Activated naive CD8-positive, alpha-beta T cell treated with anti-CD3 and anti-CD28 coated beads for 36 hours (primary cell): Measurements from ENCODE around the gene CYGB. TPM values are rescaled to one million over a fixed set of nuclear protein-coding genes. Genes with fewer than 3 reads are reported as not detected.
"Not testable (repeated sequence)": the region's sequence is repeated elsewhere in the genome, so short reads cannot be mapped to it uniquely, and the experiment has no call there.

ENCODE experiments used
- DNase-seq: peaks from one replicate; pipeline ENCODE4 v3.0.0; 2021
- H3K27ac Mint-ChIP-seq: one replicate; pipeline ENCODE4 v1.8.0; 2022; ENCODE audit warnings: mild to moderate bottlenecking, moderate library complexity, mixed read lengths
- H3K27me3 Mint-ChIP-seq: one replicate; pipeline ENCODE4 v1.8.0; 2022; ENCODE audit warnings: mild to moderate bottlenecking, mixed read lengths
- H3K36me3 Mint-ChIP-seq: one replicate; pipeline ENCODE4 v1.8.0; 2021; ENCODE audit warnings: mild to moderate bottlenecking, mixed read lengths
- H3K4me1 Mint-ChIP-seq: one replicate; pipeline ENCODE4 v1.8.0; 2021; ENCODE audit warnings: mixed read lengths
- H3K4me3 Mint-ChIP-seq: one replicate; pipeline ENCODE4 v1.8.0; 2022; ENCODE audit warnings: mild to moderate bottlenecking, moderate library complexity, mixed read lengths
- H3K9me3 Mint-ChIP-seq: one replicate; pipeline ENCODE4 v1.8.0; 2022; ENCODE audit warnings: mixed read lengths
- total RNA-seq, 2 experiments: library from RNA; stranded (reverse); gene quantifications; one replicate each; pipeline ENCODE4 v1.2.3, GENCODE V29; 2021

Gene CYGB
- total RNA-seq, 2 experiments from 2014 or later = 0.33 to 0.62 TPM

DNA sequence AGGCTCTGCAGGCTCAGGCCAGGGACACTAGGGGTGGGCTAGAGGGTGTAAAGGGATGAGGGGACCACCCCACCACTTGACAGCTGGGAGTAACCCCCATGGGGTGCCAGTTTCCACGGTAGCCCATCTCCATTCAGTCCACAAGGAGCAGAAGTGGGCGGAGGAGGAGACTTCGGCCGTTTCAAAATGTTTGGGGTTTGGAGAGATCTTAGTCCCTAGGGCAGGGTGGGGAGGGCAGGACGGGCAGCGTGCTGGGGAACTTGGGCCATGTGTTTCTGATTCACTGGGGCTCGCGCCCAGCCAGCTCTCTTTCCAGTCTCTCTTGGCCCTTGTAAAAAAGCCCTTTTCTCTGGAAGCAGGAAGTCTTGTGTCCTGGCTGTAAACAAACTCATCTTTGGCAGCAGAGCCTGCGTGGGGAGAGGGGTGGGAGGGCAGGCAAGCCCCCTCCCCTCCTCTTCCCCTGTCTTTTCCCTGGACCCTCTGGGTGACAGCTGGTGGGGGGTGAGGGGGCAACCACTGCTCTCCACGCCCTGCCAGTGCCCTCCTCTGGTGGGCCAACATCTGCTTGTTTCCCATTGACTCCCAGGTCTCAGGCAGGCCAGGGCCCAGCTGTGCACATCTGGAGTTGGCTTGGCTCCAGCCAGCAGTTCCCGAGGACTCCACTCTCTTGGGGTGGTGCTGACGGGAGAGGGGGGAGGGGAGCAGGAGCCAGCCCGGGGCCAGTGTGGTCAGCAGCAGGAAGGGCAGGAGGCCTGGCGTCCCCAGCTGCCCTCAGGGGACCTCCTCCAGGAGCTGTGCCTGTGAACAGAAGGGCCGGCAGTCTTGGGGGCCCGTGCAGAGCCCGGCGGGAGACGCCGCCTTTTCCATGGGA is 8.1 kb downstream of the CYGB start:
- DNase-seq = no peak
- Mint-ChIP-seq H3K27me3 (no peaks in the 10 kb centered on the region), H3K4me3 (no peak overlapping the region), H3K27ac (no peak overlapping the region), H3K36me3 (no peaks in the 10 kb centered on the region), H3K4me1 (peaks cover 25% of the 10 kb centered on the region), H3K9me3 (no peaks in the 10 kb centered on the region)

DNA sequence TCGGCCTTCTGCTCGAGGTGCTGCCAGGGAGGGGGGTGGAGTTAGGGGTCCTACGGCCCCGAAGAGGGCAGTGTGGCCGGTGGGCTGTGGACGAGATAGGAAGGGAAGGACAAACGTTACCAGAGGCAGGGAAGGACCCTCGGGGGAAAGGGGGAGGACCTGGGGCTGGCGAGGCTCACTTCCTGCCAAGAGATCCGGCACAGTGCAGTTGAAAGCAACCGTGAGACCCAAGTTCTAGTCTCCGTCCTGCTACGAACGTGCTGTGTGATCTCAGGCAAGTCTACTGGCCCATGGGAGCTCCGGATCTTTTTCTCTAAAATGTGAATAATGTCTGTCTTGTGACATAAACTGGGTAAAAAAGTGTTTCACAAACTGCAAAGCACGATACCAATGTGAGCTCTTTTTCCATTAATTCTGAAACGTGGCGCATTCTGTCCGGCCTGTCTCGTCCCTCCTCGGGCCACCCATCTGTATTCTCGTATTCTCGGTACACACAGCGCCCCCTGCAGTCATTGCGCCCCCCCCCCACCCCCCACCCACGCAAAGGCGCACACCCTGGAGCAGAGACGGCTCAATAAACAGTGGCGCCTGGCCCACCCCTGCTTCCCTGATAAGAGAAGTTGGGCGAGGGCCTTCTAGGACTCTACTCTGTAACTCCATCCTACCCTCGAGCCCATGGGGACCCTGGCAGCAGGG is 8.8 kb downstream of the CYGB start:
- DNase-seq = no peak
- peak overlapping the region; percentile 63 for H3K4me3 Mint-ChIP-seq
- H3K27ac Mint-ChIP-seq = peak overlapping the region; percentile 64

DNA sequence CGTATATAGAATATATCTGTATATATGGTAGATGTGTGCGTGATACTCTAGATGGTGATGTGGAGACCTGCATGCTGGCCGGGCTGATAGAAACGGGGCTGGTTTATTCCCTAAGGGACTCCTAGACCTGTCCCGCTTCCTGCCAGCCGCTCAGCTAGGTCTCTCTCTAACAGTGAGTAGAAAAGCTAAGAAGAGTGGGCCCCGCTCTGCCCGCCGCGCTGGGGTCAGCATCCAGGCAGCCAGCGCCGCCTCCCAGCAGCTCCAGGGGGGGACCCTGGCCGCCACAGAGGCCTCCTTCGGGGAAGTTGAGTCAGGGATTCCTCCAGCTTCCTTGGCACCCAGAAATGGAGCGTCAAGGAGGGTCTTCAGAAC is 9.4 kb downstream of the CYGB start:
- peak overlapping the region; percentile 63 for H3K4me3 Mint-ChIP-seq
- no peaks in the 10 kb centered on the region for H3K9me3 Mint-ChIP-seq
- no peak for DNase-seq
- peak overlapping the region; percentile 72 for H3K27ac Mint-ChIP-seq
- H3K27me3 Mint-ChIP-seq = no peaks in the 10 kb centered on the region
- no peaks in the 10 kb centered on the region for H3K36me3 Mint-ChIP-seq
- H3K4me1 Mint-ChIP-seq = peaks cover 26% of the 10 kb centered on the region

More for the DNA sequence above, 8.8 kb downstream of the CYGB start:
- H3K4me1 Mint-ChIP-seq = peaks cover 25% of the 10 kb centered on the region
- H3K27me3 Mint-ChIP-seq = no peaks in the 10 kb centered on the region
- no peaks in the 10 kb centered on the region for H3K36me3 Mint-ChIP-seq
- no peaks in the 10 kb centered on the region for H3K9me3 Mint-ChIP-seq

DNA sequence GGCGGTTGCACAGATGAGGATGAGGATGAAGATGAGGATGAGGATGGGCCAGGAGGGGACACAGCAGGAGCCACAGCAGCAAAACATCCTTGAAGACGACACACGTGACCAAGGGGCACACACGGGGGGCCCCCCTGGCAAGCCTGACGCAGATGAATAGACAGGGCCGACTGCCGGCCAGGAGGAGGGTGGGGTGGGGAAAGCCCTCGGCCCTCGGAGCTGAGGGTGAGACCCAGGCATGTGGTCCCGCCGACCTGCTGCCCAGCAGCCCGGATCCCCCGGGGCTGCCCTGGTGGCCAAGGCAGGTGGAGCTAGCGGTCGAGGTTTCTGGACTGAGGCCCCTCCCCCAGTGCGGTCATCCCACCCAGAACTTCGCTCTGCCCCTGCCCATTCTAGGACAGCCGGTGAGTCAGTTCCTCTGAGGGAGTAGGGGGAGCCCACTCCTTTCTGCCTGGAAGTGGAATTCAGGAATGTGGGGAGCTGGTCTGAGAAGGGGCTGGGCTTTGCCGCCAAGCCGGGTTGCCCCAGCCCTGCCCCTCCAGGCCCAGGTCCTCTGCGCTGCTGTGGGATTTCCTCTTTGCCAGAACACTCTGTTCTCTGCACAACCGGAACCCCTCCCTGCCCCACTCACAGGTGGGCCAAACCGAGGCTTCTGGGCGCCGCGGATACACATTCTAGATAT is 9.9 kb downstream of the CYGB start:
- no peaks in the 10 kb centered on the region for H3K36me3 Mint-ChIP-seq
- H3K27ac Mint-ChIP-seq = peak overlapping the region; percentile 2
- no peaks in the 10 kb centered on the region for H3K9me3 Mint-ChIP-seq
- DNase-seq = peak; percentile 46
- H3K4me1 Mint-ChIP-seq = peaks cover 27% of the 10 kb centered on the region
- peak overlapping the region; percentile 57 for H3K4me3 Mint-ChIP-seq
- no peaks in the 10 kb centered on the region for H3K27me3 Mint-ChIP-seq

DNA sequence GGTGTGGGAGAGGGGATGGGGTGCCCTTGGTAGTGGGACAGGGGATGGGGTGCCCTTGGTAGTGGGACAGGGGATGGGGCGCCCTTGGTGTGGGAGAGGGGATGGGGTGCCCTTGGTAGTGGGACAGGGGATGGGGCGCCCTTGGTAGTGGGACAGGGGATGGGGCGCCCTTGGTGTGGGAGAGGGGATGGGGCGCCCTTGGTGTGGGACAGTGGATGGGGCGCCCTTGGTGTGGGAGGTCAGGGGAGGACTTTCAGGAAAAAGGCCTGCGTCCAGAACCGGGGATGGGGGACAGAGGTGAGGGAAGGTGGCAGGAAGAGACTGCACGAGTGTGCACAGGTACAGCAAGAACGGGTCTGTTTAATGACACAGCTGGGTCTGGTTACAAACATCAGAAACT is 10.5 kb downstream of the CYGB start:
- Mint-ChIP-seq H3K4me3 (peak overlapping the region; percentile 0), H3K27ac (peak overlapping the region; percentile 2), H3K4me1 (peaks cover 27% of the 10 kb centered on the region)
- DNase-seq, H3K36me3 Mint-ChIP-seq, H3K27me3 Mint-ChIP-seq, H3K9me3 Mint-ChIP-seq: not testable (repeated sequence)

DNA sequence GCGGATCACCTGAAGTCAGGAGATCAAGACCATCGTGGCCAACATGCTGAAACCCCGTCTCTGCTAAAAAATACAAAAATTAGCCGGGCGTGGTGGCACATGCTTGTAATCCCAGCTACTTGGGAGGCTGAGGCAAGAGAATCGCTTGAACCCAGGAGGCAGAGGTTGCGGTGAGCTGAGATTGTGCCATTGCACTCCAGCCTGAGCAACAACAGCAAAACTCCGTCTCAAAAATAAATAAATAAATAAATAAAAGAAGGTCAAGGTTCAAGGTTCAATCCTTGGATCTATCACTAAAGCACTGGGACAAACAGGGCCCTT is 12.0 kb downstream of the CYGB start:
- H3K27me3 Mint-ChIP-seq, H3K9me3 Mint-ChIP-seq, DNase-seq, H3K4me3 Mint-ChIP-seq, H3K36me3 Mint-ChIP-seq, H3K27ac Mint-ChIP-seq: not testable (repeated sequence)
- H3K4me1 Mint-ChIP-seq = peaks cover 23% of the 10 kb centered on the region

DNA sequence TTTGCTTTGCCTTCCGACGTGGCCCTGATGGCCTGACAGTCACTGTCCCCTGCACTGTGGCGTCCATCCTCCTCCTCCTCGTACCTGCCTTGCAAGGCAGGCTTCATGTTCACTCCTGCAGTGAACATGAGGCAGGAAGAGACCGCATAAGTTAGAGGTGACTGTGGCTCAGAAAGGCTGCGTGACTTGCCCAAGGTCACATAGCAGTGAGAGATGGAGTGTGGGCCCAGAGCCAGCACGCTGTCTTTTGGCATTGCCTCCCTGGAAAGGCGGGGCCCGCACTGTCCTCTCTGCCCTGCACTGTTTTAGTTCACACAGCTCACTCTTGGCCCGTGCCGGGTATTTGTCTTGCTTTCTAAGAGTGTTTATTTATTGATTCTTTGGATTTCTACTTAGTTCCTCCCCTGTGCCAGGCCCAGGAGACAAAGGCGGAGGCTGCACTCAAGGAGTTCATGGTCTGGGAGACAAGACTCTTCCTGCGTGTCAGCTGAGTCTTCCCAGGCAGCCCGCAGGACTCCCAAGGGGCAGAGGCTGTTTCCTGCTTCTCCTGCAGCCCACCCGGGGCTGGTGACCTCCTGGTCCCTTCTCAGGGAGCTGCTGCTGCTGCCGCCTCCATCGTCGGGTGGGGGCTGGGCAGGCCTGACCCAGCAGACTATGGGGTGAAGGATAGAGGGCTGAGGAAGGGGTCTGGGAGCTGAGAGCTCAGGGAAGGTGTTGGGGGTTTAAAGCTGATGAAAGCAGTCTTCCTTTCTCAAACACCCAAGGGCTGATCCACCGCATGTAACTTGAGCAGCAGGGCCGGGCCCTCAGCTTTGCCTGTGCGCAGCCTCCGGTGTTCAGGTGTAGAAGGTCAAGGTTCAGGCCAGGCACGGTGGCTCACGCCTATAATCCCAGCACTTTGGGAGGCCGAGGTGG is 12.7 kb downstream of the CYGB start:
- DNase-seq = no peak
- Mint-ChIP-seq H3K27me3 (no peaks in the 10 kb centered on the region), H3K4me3 (no peak overlapping the region), H3K9me3 (no peaks in the 10 kb centered on the region), H3K27ac (no peak overlapping the region), H3K4me1 (peaks cover 18% of the 10 kb centered on the region), H3K36me3 (no peaks in the 10 kb centered on the region)

DNA sequence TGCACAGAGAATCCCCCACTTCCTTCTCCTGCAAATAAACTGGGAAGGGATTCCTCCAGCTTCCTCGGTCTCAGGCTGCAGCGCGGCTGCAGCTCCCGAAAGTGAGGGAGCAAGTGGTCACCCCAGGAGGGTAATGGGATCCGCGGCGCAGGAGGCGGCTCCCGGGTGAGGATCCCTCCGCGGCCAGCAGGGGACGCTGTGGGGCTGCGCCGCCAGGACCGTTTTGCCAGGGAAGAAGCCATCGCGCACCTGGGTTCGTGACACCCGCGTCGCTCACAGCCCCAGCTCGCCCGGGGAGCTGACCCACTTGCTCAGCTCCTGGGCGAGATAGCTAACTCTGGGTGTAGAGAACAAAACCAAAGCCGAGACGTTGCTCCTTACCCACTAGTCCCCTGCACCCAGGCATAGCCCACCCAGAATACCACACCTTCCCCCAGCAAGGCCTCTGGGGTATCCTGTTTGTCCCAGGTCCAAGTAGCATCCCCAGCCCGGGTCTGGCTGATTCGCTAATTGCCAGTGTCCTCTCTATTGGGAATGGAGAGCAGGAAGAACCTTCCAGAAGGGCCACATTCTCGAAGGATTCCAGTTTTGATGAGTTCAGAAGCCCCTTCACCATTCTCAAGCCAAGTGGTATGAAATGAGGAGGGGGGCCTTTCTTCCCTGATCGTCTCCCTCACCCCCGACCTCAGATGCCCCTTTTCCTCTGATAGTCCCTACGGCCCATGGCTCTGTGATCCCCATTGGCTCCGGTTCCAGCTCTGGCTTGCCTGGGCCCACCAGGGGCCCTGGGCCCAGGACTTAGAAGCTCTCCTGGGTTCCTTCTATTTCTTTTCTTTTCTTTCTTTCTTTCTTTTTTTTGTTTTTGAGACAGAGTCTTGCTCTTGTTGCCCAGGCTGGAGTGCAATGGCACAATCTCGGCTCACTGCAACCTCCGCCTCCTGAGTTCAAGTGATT is 14.1 kb downstream of the CYGB start:
- no peak overlapping the region for H3K4me3 Mint-ChIP-seq
- peaks cover 16% of the 10 kb centered on the region for H3K4me1 Mint-ChIP-seq
- H3K9me3 Mint-ChIP-seq = no peaks in the 10 kb centered on the region
- DNase-seq = peak; percentile 83
- H3K36me3 Mint-ChIP-seq = no peaks in the 10 kb centered on the region
- H3K27me3 Mint-ChIP-seq = no peaks in the 10 kb centered on the region
- no peak overlapping the region for H3K27ac Mint-ChIP-seq

DNA sequence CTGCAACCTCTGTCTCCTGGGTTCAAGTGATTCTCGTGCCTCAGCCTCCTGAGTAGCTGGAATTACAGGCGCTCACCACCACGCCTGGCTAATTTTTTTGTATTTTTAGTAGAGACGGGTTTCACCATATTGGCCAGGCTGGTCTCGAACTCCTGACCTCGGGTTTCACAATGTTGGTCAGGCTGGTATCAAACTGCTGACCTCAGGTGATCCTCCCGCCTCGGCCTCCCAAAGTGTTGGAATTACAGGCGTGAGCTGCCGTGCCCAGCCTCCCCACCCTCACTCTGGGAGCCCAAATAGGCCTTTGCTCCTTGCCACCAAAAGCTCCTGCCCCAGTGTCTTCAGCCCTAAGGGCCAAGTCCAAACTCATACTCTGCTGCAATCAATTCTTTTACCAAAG is 15.8 kb downstream of the CYGB start:
- H3K36me3 Mint-ChIP-seq, H3K27me3 Mint-ChIP-seq, DNase-seq, H3K4me3 Mint-ChIP-seq, H3K9me3 Mint-ChIP-seq, H3K27ac Mint-ChIP-seq: not testable (repeated sequence)
- peaks cover 14% of the 10 kb centered on the region for H3K4me1 Mint-ChIP-seq

DNA sequence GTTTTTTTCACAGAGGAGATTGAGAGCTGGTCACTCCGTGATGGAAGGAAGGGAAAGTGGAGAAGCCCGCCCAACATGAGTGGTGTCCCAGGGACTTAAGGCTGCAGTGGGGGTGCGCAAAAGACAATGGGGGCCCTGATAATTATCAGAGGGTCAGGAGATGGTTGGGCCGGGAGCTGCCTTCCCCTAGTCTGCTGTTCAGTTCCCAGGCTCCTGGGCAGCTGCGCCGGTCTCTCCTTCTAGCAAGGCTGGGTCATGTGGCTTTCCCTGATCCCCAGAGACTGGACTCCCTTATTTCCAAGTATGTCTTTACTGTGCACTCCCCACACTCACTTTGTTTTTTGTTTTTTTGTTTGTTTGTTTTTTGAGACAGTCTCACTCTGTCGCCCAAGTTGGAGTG is 16.2 kb downstream of the CYGB start:
- Mint-ChIP-seq H3K36me3 (no peaks in the 10 kb centered on the region), H3K9me3 (no peaks in the 10 kb centered on the region), H3K27ac (no peak overlapping the region), H3K27me3 (no peaks in the 10 kb centered on the region), H3K4me1 (peaks cover 17% of the 10 kb centered on the region), H3K4me3 (no peak overlapping the region)
- DNase-seq = no peak

DNA sequence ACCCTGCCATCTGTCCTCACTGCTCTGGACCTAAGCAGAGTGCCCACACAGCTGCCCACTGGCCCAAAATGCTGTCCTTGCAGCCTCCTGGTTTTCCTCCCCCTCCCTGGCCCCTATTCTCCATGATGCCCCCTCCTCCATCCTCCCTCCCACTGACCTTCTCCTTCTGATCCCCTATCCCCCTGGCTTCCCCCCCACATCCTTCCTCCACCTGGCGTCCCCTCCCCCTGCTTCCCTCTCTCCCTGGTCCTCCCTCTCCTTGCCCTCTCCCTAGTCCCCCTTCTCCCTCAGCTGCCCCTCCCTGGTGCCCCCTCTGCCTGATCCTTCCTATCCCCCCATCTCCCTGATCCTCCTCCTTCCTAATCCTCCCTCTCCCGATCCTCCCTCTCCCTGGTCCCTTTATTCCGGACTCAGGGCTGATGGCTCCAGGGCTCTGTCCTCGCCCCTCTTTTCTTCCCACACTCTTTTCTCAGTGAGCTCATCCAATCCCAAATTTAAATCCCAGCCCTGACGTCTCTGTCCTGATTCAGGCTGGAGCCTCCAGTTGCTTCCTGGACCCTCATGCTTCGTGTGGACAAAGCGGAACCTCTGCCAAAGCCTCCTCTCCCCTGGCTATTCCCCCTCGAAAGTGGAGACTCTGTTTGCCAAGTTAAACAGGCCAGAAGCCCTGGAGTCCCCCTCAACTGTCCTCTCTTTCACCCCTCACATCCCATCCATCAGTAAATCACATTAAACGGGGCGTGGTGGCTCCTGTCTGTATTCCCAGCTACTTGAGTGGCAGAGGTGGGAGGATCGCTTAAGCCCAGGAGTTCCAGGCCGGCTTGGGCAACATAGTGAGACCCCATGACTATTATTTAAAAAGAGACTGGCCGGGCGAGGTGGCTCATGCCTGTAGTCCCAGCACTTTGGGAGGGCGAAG is 18.2 kb downstream of the CYGB start:
- no peak for DNase-seq
- no peaks in the 10 kb centered on the region for H3K27me3 Mint-ChIP-seq
- H3K36me3 Mint-ChIP-seq = no peaks in the 10 kb centered on the region
- no peaks in the 10 kb centered on the region for H3K9me3 Mint-ChIP-seq
- peaks cover 31% of the 10 kb centered on the region for H3K4me1 Mint-ChIP-seq
- H3K4me3 Mint-ChIP-seq = no peak overlapping the region
- H3K27ac Mint-ChIP-seq = no peak overlapping the region

DNA sequence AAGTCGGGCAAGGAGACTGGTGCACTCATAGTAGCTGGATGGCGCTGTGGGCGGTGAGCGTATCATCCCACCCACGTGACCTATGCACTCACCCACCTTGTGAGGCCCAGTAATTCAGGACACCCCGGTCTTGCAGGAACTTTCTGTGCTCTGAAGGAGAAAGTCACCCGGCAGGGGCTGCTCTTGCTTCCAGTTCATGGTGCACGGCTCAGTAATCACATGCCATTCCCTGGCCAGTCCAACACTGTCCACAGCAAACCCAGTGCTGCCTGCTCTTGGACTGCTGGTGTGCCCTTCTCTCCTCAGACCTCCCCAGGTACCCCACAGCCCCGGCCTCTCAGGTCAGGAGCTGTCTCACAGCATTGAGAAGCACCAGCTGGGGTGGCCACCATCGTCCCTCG is 19.9 kb downstream of the CYGB start:
- Mint-ChIP-seq H3K4me1 (peaks cover 34% of the 10 kb centered on the region), H3K36me3 (no peaks in the 10 kb centered on the region), H3K27me3 (no peaks in the 10 kb centered on the region), H3K4me3 (no peak overlapping the region), H3K27ac (no peak overlapping the region), H3K9me3 (no peaks in the 10 kb centered on the region)
- DNase-seq = no peak

DNA sequence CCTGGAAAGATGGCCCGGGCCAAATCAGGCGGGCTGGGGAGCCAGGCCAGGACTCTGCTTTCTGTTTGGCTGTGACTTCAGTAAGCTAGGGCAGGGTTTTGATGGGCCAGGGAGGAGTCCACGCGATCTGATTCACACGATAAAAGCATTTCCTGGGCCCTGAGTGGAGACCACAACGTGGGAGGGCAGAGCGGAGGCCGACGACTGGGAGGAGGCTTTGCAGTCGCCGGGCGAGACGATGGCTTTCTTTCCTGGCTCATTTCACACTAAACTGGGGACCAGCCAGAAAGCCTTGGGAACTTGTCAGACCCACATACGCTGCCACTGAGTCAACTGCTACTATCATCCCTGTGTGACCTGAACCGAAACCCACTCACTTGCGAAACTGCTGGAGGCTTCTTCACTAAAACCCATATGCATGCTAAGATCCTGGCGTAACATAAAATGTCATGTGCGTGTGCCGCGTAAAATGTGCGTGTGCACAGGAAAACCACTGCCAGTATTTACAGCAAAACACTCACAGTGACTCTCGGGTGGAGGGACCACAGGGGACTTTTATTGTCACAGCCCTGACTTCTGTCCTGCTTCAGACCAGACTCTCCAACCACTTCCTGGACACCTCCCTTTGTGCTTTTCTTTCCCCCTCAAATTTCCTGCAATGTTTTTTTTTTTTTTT is 22.1 kb downstream of the CYGB start:
- Mint-ChIP-seq H3K4me1 (peaks cover 34% of the 10 kb centered on the region), H3K9me3 (no peaks in the 10 kb centered on the region), H3K4me3 (peak overlapping the region; percentile 65), H3K27me3 (no peaks in the 10 kb centered on the region), H3K36me3 (no peaks in the 10 kb centered on the region), H3K27ac (peak overlapping the region; percentile 91)
- DNase-seq = peak; percentile 79
